HG03457 (cell line): Measurements from ENCODE around the gene HMGXB3.

Source experiments
- ATAC-seq: cut with Tn5 transposase; IDR thresholded peaks from one replicate; pipeline ENCODE4 v1.9.1; 2021; ENCODE audit warnings: moderate number of reproducible peaks; ENCODE audit not compliant: unreplicated experiment

HMGXB3 gene

GRCh38 chr5:150065886-150066285, 65.3 kb downstream of the HMGXB3 start:
- ATAC-seq: no peak

GRCh38 chr5:150066436-150066835, 65.9 kb downstream of the HMGXB3 start:
- ATAC-seq: no peak

- ATAC-seq: no peak
Observed at GRCh38 chr5:150066901-150067396, 66.4 kb downstream of the HMGXB3 start.

- no peak for ATAC-seq
Observed at GRCh38 chr5:150067405-150067960, 66.9 kb downstream of the HMGXB3 start.

- ATAC-seq: no peak
Observed at GRCh38 chr5:150068071-150068470, 67.5 kb downstream of the HMGXB3 start.

- no peak for ATAC-seq
Observed at GRCh38 chr5:150068472-150068871, 67.9 kb downstream of the HMGXB3 start.

- no peak for ATAC-seq
Observed at GRCh38 chr5:150068961-150069645, 68.6 kb downstream of the HMGXB3 start.

GRCh38 chr5:150069672-150070627, 69.4 kb downstream of the HMGXB3 start:
- no peak for ATAC-seq

GRCh38 chr5:150070821-150071220, 70.3 kb downstream of the HMGXB3 start:
- ATAC-seq: no peak

- ATAC-seq: no peak
Observed at GRCh38 chr5:150073086-150073625, 72.6 kb downstream of the HMGXB3 start.

GRCh38 chr5:150073677-150074076, 73.1 kb downstream of the HMGXB3 start:
- ATAC-seq: no peak

- no peak for ATAC-seq
Observed at GRCh38 chr5:150075233-150075632, 74.7 kb downstream of the HMGXB3 start.

GRCh38 chr5:150075806-150076205, 75.3 kb downstream of the HMGXB3 start:
- no peak for ATAC-seq

- ATAC-seq: no peak
Observed at GRCh38 chr5:150077060-150077459, 76.5 kb downstream of the HMGXB3 start.

- no peak for ATAC-seq
Observed at GRCh38 chr5:150077996-150078801, 77.7 kb downstream of the HMGXB3 start.

GRCh38 chr5:150078802-150079689, 78.5 kb downstream of the HMGXB3 start:
- ATAC-seq: no peak

GRCh38 chr5:150079909-150080461, 79.4 kb downstream of the HMGXB3 start:
- ATAC-seq: no peak

- ATAC-seq: no peak
Observed at GRCh38 chr5:150080696-150081435, 80.3 kb downstream of the HMGXB3 start.
